Embryonic facial prominence (tissue), 1 donor: Measurements from ENCODE around the gene NCAN.

Experiments
- DNase-seq: peaks from one replicate; pipeline ENCODE4 v3.0.0-alpha.2; 2016; ENCODE audit errors: extremely low spot score

NCAN gene

DNA sequence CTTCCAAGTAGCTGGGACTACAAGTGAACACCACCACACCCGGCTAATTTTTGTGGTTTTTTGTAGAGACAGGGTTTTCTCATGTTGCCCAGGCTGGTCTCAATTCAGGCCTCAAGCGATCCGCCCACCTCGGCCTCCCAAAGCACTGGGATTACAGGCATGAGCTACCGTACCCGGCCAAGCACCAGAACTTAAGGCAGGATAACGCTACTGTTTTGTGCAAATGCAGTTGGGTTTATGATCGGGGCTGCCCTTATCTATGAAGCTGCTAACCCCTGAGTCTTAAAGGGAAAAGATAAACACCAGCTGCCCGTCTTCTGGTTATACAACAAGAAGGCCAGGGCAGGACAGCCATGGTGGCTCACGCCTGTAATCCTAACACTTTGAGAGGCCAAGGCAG lies 73.9 kb downstream of the NCAN start:
- no peak for DNase-seq

DNA sequence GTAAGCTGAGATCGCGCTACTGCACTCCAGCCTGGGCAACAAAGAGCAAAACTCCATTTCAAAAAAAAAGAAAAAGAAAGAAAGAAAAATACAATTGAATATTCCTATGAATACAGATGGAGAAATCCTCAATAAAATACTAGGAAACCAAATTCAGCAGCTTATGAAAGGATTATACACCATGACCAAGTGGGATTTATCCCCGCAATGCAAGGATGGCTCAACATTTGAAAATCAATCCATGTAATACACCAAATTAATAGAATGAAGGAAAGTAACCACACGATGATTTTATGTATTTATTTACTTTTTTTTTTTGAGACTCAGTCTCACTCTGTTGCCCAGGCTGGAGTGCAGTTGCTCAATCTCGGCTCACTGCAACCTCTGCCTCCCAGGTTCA lies 80.8 kb downstream of the NCAN start:
- DNase-seq, result no peak

DNA sequence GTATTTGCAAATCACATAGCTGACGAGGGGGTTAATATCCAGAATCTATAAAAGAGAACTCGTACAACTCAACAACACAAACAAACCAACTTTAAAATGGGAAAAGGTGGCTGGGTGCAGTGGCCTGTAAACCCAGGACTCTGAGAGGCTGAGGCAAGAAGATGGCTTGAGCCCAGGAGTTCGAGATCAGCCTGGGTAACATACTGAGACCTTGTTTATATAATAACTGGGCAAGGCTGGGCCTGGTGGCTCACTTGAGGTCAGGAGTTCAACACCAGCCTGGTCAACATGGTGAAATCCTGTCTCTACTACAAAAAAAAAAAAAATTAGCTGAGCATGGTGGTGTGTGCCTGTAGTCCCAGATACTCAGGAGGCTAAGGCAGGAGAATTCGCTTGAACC lies 83.2 kb downstream of the NCAN start:
- DNase-seq, result no peak

DNA sequence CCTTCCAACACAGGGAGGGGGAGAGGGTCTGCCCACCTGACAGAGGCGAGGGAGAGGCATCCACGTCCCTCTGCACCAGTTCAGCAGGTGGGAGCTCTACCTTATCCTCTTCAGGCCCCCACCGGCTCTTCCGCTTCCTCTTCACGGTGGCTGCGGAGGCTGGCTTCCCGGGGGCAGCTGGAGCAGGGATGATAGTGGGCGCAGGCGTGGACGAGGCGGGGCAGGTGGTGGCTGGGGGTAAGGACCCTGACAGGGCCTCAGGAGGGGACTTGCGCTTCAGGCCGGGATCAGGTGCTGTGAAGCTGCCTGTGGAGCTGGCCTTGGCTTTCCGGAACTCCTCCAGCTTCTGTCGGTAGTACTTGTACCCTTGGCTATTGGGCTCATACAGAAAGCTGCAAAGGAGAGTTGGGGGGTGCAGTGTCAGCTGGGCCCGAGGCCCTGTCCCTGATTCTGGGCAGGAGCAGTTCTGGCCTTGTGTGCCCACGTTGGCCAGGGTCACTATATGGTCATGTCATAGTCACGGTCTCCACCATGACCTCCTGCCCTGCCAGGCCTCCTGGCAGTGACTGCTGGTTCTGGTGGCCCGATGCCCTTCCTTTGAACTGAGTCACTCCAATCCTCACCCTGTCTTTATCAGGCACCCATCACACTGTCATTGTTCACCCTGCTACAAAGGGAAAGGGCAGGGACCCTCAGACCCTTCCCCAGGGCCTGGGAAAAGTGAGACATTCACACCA lies 85.4 kb downstream of the NCAN start:
- no peak for DNase-seq

DNA sequence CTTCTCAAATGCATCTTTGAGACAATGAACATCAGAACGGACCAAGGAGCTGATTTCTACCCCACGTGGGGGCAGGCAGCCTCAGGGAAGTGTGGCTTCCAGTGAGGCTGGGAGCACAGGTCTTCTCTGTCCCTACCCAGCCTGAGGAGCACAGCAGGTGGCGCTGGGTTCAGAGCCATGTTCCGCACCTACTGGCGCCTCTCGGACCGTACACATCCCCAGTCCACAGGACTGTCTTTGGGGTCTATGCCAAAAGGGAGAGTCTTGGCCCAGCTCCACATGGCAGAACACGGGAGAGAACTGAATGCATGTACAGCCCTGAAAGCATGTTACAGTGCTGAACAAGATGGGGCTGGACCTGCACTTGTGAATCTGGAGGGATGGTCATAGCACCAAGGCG lies 86.0 kb downstream of the NCAN start:
- DNase-seq, result no peak

DNA sequence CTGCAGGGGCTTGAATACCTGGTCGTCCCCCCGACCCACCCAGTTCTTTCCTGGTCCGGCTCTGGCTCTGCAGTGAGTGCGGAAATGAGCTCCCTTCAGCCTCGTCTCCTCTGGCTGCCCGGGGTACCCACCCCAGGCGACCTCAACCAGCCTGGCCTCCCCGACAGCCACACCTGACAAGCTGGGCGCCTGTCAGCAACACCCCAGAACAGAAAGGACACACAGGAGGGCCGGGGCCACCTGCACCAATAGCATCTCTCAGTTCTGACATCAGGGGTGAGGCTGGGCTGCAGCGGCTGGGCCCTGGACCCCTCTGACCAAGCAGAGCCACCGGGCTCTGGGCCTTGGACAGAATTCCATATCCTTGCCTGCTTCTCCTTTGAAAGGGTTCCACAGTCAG lies 88.9 kb downstream of the NCAN start:
- no peak for DNase-seq
